ENCODE measurements around the gene ARID1B.
"Not testable (repeated sequence)": the region's sequence is repeated elsewhere in the genome, so short reads cannot be mapped to it uniquely, and the experiment has no call there.

The ARID1B gene

DNA sequence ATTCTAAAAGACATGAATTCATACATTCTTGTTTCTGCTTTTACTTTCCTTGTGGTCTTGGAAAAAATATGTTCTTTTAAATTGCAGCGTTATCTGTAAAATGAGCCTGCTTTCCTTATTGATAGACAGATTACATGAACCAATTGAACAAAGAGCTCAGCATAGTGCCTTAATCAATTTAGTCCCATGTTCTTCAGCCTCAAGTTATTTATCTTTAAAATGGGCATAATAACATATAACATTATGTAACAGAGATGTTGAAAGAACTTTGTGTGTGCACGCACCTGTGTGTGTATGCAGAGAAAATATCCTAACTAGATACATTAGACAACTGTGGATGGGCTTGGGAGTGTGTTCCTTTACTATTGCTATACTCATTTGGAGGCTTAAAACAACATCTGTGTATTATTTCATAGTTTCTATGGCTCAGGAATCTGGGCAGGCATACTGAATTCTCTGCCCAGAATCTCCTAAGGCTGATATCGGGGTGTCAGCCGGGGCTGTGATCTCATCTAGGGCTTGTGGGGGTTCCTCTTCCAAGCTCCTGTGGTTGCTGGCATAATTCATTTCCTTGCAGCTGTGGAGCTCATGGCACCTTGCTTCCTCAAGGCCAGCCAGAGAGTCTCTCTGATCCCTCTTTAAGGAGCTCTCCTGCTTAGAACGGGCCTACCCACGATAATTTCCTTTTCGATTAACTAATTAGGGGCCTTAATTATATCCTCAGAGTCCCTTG, 194.1 kb downstream of the ARID1B start:
- ATAC-seq = no peak

DNA sequence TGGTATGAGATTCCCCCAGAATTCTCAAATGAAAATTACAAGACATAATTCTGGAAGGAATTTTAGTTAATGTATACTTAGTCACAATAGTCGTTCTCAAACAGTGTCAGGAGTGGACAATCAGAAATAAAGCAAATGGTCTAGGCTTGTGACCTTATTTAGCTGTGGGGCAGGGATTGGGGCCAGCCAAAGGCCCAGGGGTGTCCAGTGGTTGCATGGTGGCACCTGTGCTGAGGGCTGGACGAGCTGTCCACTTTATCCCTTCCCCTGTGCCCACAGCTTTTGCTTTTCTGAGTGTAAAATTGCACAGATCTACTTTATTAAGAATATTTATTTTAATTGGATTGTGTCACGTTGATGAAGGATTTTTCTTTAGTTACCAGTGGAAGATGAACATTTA, 195.0 kb downstream of the ARID1B start:
- no peak for ATAC-seq

DNA sequence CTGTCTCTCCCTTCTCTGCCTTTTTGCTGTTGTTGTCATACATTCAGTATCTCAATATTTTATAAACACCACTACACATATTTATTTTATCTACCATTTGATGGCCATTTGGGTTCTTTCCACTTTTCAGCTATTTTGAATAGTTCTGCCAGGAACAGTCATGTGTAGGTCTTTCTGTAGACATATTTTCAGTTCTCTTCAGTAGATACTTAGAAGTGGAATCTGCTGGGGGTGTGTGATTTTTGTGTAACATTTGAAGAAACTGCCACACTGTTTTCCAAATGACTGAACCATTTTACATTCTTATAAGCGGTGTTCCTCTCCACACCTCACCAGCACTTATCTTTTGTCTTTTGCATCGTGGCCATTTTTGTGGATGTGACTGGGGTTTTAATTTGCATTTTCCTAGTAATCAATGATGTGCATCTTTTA, 197.7 kb downstream of the ARID1B start:
- ATAC-seq = no peak

DNA sequence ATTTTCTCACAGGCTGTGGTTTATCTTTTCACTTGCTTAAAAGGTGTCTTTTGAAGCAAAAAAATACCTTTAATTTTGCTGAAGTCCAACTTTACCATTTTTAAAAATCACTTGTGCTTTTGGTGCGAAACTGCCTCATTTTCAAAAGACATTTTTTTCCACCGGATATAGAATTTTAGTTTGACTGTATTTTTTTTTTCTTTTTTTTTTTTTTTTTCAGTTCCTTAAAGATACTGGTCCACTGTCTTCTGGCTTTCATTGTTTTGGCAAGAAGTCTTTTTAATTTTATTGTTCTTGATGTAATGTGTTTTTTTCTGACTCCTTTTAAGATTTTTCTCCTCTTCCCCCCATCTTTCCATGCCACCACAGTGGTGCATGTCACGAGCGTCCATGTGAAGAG, 198.2 kb downstream of the ARID1B start:
- ATAC-seq = no peak

DNA sequence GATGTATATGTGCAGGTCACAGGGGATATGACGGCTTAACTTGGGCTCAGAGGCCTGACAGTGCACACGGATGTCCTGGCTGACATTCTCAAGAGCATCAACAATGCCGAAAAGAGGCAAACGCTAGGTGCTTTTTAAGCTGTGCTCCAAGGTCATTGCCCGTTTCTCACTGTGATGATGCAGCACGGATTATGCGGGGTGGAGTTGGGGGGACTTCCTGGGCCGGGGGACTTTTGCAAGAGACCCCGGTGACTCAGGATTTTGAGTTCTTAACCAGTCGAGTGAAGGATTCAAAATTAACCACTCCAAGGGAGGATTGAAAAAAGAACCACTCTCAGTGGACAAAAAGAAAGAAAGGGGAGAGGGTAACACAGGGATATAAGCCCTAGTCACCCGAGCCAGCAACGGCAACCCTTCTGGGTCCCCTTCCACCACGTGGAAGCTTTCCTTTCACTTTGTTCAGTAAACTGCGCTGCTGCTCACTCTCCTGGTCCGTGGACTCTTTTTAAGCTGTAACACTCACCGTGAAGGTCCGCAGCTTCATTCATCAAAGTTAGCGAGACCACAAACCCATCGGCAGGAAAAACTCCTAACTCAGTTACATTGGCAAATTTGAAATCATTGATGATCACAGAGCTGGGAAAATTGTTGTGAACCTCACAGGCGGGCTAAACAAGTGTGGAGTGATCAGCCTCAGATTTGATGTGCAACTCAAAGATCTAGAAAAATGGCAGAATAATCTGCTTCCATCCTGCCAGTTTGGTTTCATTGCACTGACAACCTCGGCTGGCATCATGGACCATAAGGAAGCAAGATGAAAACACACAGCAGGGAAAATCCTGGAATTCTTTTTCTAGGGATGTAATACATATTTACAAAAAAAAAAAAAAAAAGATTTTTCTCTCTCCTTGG, 199.3 kb downstream of the ARID1B start:
- peak in 1 of 2 donors; percentile 39 for ATAC-seq

DNA sequence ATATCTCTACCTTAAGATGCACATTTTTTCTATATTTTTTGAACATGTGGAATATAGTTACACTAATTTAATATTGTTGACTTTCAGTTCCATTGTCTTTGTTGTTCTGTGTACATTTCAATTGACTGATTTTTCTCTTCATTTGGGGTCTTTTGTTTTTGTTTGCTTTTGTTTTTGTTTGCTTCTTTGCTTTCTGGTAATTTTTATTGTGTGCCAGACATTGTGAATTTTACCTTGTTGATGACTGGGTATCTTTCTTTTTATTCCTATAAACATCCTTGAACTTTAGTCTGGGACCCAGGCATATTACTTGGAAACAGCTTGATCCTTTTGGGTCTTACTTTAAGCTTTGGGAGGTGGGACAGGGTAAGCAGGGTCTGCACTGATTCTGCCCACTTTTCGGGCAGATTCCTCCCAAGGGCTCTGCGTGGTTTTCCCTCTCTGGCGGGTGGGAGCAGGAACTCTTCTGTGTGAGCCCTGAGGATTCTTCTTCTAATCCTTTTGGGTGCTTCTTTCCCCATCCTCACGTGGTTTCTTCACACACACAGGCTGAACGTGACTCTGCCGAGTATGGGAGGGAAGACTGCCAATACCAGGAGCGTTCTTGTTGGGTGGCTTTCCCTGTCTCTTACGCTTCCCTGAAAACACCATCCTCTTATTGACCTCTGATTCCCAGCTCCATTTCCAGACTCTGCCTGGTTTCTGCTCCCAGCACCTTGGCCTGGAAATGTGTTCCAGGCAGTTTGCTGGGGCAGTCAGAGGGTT, 200.5 kb downstream of the ARID1B start:
- no peak for ATAC-seq

DNA sequence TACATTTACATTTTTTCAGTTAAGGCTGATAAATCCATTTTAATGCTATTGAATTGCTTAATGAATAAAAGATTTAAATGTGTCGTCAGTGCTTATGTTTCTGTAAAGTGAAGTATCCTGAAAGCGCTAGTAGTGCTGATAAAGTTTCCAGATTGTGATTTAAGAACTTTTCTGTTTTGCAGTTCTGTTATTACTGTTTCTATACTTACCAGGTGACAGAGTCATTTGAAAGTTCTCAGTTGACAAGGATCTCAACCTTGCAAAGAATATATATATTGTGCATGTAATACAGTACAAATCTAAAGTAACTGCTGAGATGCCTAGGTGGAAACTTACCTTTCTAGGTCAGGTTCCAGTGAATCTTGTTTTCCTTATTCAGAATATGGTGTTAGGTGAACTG, 201.8 kb downstream of the ARID1B start:
- peak; percentile 59 to 68 for ATAC-seq

- ATAC-seq = no peak
These were observed 203.3 kb downstream of the ARID1B start for GRCh38 chr6:156980515-156980914.

DNA sequence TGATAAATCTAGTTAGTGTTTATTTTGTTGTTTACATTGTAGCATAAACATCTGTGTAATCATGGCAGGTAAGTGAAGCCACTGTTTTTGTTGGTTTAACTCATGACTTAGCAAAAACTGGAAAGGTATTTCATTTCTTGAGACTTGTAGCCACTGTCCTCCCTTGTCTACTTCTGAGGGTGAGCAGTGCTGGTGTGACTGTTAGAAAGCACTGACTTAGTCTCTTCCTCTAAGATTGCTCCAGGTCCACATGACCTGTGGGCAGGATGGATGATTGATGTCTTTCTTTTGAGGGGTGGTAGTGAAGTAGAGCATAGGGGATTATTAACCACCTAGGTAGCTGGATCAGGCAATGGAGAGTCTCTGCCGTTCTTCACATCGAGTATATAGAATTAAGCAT, 203.8 kb downstream of the ARID1B start:
- ATAC-seq = no peak

DNA sequence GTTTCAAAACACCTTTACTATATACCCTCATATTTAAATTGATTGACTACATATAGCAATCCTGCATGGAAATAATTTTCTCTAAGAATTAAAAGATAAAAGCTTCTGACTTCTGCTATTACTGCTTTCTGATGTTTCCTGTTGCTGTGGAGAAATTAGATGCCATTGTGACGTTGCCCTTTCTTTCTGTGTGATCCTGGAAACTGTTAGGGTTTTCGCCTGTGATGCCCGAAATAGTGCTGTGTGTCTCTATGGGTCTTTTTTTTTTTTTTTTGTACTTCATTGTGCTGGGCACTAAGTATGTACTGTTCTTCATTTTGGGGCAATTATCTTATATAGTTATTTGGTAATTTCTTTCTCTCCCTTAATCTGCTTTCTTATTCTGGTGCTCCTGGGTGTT, 205.0 kb downstream of the ARID1B start:
- no peak for ATAC-seq

GRCh38 chr6:156982864-156983263, 205.7 kb downstream of the ARID1B start:
- not testable (repeated sequence) for ATAC-seq

DNA sequence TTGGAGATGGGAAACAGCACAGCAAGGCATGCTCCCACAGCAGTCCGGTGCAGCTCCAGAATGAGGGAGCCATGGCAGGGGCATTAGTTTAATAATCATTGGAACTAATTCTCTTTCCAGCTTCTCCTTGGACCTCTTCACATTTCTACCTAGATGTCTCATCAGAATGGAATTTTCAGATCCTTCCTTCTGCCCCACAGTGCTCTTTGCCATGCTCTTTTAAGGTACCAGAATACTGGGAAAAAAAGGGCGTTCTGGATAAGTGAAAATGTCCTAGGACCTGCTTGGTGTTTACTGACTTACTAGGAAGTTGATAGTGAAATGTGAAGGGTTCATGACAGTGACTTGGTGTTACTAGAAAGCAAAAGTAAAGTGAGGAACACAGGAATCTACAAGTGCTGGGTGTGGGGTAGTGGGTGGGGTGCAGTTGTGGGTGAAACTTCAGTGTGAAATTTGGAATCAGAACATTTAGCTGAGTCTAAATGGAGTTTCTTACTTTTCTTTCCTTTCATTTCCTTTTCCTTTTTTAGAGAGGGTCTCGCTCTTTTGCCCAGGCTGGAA, 207.1 kb downstream of the ARID1B start:
- ATAC-seq = peak; percentile 51 to 70

DNA sequence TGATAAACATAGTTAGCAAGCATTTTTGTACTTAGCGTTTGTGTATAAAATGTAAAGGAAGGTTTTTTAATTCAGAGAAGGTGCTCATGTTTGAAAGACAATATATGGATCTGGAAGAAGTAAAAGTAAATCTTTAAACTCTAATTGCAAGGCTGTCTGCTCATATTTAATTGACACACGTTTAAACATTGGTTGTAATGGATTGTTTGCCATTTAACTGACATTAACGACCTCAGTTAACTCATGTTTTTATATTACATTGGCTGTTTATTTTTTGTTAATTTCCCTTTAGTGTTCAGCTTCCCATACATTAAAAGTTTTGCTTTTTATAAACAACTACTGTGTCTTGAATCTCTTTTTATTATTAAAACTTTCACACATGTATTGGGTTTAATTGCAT, 208.1 kb downstream of the ARID1B start:
- ATAC-seq = no peak

DNA sequence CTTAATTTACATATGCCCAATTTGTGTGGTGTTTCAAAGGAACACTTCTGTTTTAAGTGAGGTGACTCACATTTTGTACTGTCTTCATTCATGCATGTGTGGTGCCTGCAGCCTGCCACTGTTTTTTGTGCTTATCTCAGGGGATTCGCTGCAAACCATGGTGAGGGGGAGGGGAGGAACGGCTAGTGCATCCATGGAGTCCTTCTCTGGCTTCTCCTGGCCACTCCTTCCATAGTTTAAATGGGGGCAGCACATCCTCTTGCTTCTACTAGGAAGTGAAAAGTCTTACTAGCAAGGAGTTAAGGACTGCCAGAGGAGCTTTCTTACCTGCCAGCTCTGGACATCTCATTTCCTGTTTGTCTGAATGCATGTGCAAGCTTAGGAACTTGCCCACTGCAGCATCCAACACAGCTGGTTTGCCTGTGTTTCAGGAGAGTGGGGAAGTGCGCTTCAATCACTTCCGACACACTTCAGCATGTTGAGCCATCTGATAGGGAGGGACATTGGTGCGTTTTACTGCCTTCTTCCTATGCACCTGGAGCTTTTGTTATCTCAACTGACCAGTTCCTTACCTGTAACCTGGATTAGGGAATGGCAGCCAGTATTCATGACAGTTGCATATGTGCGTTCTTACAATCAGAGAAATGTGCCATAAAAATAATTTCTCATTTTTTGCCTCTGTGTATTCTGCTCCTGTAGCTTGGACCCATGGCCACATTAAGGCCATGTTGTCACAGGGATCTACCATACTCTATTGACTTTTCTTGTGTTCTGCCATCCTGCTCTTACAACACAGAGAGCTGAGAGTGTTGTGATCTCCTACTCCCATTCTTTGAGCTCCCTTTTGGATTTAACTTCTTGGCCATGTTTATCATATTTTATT, 211.3 kb downstream of the ARID1B start:
- peak in 1 of 2 donors; percentile 55 for ATAC-seq

GRCh38 chr6:156989159-156989806, 212.1 kb downstream of the ARID1B start:
- no peak for ATAC-seq

DNA sequence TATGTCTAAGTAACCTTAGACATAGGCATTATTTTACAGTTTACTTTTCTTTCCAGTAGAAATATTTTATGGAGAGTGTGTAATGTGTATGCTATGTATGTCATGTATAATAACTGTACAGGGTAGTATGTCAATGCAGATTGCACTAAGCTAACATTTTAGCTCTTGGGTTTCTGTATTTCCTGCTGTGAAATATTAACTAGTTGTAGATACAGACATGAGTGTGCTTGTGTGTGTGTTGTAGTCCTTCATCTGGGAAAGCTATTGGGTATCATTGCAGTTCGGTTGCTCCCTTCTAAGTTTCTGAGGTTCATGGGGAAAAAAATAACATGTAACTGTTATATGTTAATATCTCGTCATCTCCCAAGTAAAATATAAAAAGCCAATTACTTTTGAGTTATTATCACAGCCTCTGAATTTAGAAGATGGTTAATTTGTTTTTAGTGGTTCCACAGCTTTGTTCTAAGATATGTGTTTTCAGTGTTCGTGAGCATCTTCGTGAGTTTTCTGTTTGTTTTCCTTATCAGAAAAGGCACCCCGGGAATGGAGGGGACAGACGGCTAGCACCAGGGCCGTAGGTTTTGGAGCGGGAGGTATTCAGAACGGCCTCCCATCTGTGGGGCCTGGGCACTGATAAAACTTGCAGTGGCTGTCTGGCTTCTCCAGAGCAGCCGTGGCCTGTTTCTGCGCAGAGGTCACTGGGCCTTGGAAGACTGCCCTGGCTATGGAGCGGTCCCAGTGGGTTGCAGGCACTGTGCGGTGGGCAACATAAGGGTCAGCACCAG, 215.0 kb downstream of the ARID1B start:
- no peak for ATAC-seq

DNA sequence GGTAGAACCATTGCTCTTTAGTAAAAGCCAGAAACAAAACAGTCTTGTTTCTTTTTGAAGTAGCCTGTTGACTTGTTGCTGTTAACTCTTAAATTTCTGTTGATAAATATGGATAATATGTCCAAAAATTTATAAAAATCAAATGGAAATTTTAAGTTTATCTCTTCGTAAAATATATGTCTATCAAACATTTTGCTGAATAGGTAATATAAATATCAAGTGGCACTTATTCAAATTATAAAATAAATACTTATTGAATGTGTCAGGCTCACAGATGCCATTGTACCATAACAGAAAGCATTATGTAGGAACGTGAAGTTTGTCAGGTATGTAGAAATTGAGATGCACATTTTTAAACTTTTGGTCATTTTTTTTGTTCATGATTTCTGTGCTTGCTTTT, 216.5 kb downstream of the ARID1B start:
- ATAC-seq = no peak

DNA sequence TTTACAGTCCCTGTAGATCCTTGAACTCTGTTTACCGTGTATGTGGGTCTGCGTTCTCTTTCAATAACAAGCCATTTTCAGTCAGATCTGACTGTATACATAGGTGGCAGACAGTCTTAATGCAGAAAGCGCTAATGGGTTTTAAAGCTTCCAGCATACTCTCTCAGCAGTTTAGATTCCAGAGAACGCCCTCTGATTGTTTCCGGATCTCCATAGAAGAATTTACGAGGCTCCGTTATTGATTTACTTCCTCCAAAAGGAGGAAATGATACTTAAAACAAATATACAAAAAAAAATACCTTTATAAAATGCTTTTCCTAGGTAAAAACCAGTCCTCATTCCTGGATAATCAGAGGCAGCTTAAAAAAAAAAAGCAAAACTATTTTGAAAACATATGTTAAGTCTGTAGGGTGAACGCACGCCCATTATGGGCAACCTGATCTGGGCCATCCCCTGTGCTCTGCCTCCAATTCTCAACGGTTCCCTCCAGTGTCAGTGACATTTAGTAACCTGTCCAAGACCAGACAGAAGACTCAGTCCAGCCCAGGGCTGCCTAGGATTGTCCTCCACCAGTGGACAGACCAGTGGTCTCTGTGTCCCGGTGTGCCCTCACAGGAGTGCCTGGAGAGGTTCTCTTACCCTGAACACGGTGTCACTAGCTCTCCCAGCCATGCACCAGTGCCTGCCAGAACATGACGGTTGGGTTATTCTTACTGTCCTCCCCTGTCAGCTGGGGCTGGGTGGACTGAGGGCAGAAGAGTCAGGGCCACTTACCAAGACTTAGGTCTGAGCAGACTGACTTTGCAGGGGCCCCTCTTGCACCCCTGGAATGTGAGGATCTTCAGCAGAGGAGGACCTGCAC, 217.3 kb downstream of the ARID1B start:
- ATAC-seq = no peak

GRCh38 chr6:156995502-156995901, 218.3 kb downstream of the ARID1B start:
- no peak for ATAC-seq

All from activated CD4-positive, CD25-positive, alpha-beta regulatory T cell treated with anti-CD3 and anti-CD28 coated beads, Interleukin-2, amount 50 U/mL, for 24 hours (primary cell).